HG03457 (cell line): ENCODE data around the gene ATR.
A peak's percentile ranks its signal among the peaks of the same experiment; 100 is the strongest.
"Not testable (repeated sequence)": the region's sequence is repeated elsewhere in the genome, so short reads cannot be mapped to it uniquely, and the experiment has no call there.

ENCODE experiments used
- ATAC-seq: cut with Tn5 transposase; IDR thresholded peaks from one replicate; pipeline ENCODE4 v1.9.1; 2021; ENCODE audit warnings: moderate number of reproducible peaks; ENCODE audit not compliant: unreplicated experiment

Gene ATR

GRCh38 chr3:142450881-142451280 is 127.7 kb downstream of the ATR start:
- ATAC-seq, result no peak

- no peak for ATAC-seq
Observed at GRCh38 chr3:142450189-142450588, 128.3 kb downstream of the ATR start.

GRCh38 chr3:142447852-142448823 is 130.4 kb downstream of the ATR start, which contains the start of gene XRN1:
TSS of gene XRN1 (minus strand) at chr3:142448037. CDS start at chr3:142447944, 93 bp downstream.
- peak; percentile 68 for ATAC-seq

- peak; percentile 9 for ATAC-seq
Observed at GRCh38 chr3:142447301-142447851, 131.2 kb downstream of the ATR start.

GRCh38 chr3:142445816-142446254 is 132.7 kb downstream of the ATR start:
- ATAC-seq, result peak; percentile 48

GRCh38 chr3:142444343-142444742 is 134.2 kb downstream of the ATR start:
- no peak for ATAC-seq

GRCh38 chr3:142443060-142443459 is 135.5 kb downstream of the ATR start:
- ATAC-seq, result not testable (repeated sequence)

- ATAC-seq, result not testable (repeated sequence)
Observed at GRCh38 chr3:142439499-142440220, 138.9 kb downstream of the ATR start.

GRCh38 chr3:142438096-142438495 is 140.4 kb downstream of the ATR start:
- ATAC-seq, result not testable (repeated sequence)

- ATAC-seq, result no peak
Observed at GRCh38 chr3:142436951-142437585, 141.5 kb downstream of the ATR start.

- ATAC-seq, result no peak
Observed at GRCh38 chr3:142434503-142434902, 144.0 kb downstream of the ATR start.

- ATAC-seq, result no peak
Observed at GRCh38 chr3:142433110-142433509, 145.4 kb downstream of the ATR start.

GRCh38 chr3:142429582-142429981 is 149.0 kb downstream of the ATR start:
- ATAC-seq, result no peak

GRCh38 chr3:142424754-142425153 is 153.8 kb downstream of the ATR start:
- ATAC-seq, result no peak

- no peak for ATAC-seq
Observed at GRCh38 chr3:142418926-142419592, 159.5 kb downstream of the ATR start.

GRCh38 chr3:142417302-142417701 is 161.2 kb downstream of the ATR start:
- no peak for ATAC-seq

GRCh38 chr3:142400537-142400936 is 178.0 kb downstream of the ATR start:
- not testable (repeated sequence) for ATAC-seq
